DOHH2 (cell line): ENCODE results near the gene MKNK2.

Experiments
- H3F3A ChIP-seq: fragments of 200-600 bp; sonication (generic), shearing (Covaris generic); 2 replicates; pipeline ENCODE4 v1.6.0; 2016; ENCODE audit warnings: antibody characterized with exemption, mild to moderate bottlenecking; ENCODE audit not compliant: control insufficient read depth, insufficient read depth
- H3K27ac ChIP-seq: fragments of 200-600 bp; sonication (generic); 2 replicates; pipeline ENCODE4 v1.5.1; 2014; ENCODE audit warnings: low read depth, mild to moderate bottlenecking, low read length, moderate library complexity
- H3K27me3 ChIP-seq: fragments of 200-600 bp; sonication (generic); 2 replicates; pipeline ENCODE4 v1.6.1; 2014; ENCODE audit warnings: mild to moderate bottlenecking, low read length, mixed read lengths; ENCODE audit not compliant: control insufficient read depth
- H3K36me3 ChIP-seq: fragments of 200-600 bp; sonication (generic); 2 replicates; pipeline ENCODE4 v1.6.1; 2014; ENCODE audit warnings: mild to moderate bottlenecking, low read length, moderate library complexity, mixed read lengths; ENCODE audit not compliant: control insufficient read depth
- H3K4me1 ChIP-seq: fragments of 200-600 bp; sonication (generic); 2 replicates; pipeline ENCODE4 v1.6.1; 2014; ENCODE audit warnings: mild to moderate bottlenecking, low read length, mixed read lengths; ENCODE audit not compliant: control insufficient read depth
- H3K4me2 ChIP-seq: fragments of 200-600 bp; sonication (generic); 2 replicates; pipeline ENCODE4 v1.6.0; 2014; ENCODE audit warnings: mild to moderate bottlenecking, low read length, moderate library complexity
- H3K4me3 ChIP-seq: fragments of 200-600 bp; sonication (generic); 2 replicates; pipeline ENCODE4 v1.5.1; 2014; ENCODE audit warnings: mild to moderate bottlenecking, low read length, mixed read lengths
- H3K79me2 ChIP-seq: fragments of 200-600 bp; sonication (generic); 2 replicates; pipeline ENCODE4 v1.6.1; 2014; ENCODE audit warnings: mild to moderate bottlenecking, low read length, mixed read lengths; ENCODE audit not compliant: control insufficient read depth
- H3K9me2 ChIP-seq: fragments of 200-600 bp; sonication (generic); replicated peaks from 2 replicates; pipeline ENCODE4 v1.6.1; 2014; ENCODE audit warnings: mild to moderate bottlenecking, low read length, mixed read lengths; ENCODE audit not compliant: control insufficient read depth
- H3K9me3 ChIP-seq: fragments of 200-600 bp; sonication (generic); 2 replicates; pipeline ENCODE4 v1.6.1; 2014; ENCODE audit warnings: antibody characterized with exemption, low read length, mixed read lengths; ENCODE audit not compliant: control insufficient read depth, insufficient read depth
- H4K20me1 ChIP-seq: fragments of 200-600 bp; sonication (generic); 2 replicates; pipeline ENCODE4 v1.6.0; 2014; ENCODE audit warnings: low read depth, mild to moderate bottlenecking, antibody characterized with exemption, low read length, moderate library complexity; ENCODE audit not compliant: control insufficient read depth, insufficient read depth
- EZH2phosphoT487 ChIP-seq: fragments of 200-600 bp; sonication (generic); IDR thresholded peaks from 2 replicates; pipeline ENCODE4 v1.6.1; 2017; ENCODE audit warnings: borderline replicate concordance, mild to moderate bottlenecking, antibody characterized with exemption, low read length, moderate library complexity, mixed read lengths
- TF ChIP-seq, protein P1 (sequence below): fragments of 200-600 bp; sonication (generic); IDR thresholded peaks from one replicate; pipeline ENCODE4 v1.5.1; 2014; ENCODE audit warnings: antibody characterized with exemption, mild to moderate bottlenecking, low read depth, low read length; ENCODE audit not compliant: poor library complexity, severe bottlenecking

Gene MKNK2

DNA sequence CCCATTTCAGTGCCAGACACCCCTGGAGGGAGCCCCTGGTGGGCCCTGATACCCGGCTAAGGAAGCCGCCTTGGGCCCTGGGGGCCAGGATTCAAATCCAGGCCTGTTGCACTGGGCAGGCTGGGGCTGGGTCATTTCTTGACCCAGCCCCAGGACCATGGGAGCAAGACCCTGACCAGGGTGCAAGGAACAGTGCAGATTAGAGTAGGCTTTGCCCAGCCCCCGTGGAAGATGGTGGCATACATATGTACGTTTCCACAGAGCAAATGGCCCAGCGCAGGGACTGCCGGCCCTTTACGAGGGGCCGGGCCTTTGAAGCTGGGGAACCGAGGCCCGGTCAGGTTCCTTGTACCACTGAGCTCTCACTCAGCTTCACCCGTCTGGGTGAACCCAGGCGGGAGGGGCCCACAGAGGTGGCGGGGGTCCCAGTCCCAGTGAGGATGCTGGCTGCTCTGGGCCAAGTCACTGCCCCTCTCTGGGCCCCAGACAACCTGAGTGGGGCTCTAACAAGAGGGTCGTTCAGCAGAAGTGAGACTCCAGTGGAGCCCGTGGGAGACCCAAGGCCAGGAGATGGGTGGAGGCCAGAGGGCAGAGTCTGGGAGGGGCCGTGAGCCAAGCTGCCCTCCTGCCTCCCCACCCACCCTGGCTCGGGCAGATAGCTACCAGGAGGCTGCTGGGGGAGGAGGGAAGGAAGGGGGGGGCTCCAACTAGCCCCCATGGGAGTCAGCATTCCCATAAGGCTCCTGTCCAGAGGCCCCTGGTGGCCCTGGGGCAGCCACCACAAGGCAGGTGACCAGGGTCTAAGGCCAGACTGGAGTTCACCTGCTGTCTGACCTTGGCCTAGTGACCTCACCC is 2.7 kb downstream of the MKNK2 start:
- Histone ChIP-seq H3K27ac (peak overlapping the region; percentile 85), H4K20me1 (peaks cover 58% of the 10 kb centered on the region), H3K79me2 (peaks cover 75% of the 10 kb centered on the region), H3K4me3 (peak overlapping the region; percentile 99), H3K4me2 (peak overlapping the region; percentile 98), H3K9me2 (no peaks in the 10 kb centered on the region), H3K9me3 (no peaks in the 10 kb centered on the region), H3K36me3 (peaks cover 72% of the 10 kb centered on the region), H3K27me3 (no peaks in the 10 kb centered on the region), H3K4me1 (peaks cover 85% of the 10 kb centered on the region), H3F3A (peaks cover 60% of the 10 kb centered on the region)
- TF ChIP-seq EZH2phosphoT487, result no peak
- TF ChIP-seq, protein P1, sequence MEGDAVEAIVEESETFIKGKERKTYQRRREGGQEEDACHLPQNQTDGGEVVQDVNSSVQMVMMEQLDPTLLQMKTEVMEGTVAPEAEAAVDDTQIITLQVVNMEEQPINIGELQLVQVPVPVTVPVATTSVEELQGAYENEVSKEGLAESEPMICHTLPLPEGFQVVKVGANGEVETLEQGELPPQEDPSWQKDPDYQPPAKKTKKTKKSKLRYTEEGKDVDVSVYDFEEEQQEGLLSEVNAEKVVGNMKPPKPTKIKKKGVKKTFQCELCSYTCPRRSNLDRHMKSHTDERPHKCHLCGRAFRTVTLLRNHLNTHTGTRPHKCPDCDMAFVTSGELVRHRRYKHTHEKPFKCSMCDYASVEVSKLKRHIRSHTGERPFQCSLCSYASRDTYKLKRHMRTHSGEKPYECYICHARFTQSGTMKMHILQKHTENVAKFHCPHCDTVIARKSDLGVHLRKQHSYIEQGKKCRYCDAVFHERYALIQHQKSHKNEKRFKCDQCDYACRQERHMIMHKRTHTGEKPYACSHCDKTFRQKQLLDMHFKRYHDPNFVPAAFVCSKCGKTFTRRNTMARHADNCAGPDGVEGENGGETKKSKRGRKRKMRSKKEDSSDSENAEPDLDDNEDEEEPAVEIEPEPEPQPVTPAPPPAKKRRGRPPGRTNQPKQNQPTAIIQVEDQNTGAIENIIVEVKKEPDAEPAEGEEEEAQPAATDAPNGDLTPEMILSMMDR, result no peak

- peaks cover 58% of the 10 kb centered on the region for H4K20me1 ChIP-seq
- H3K4me3 ChIP-seq, result peak overlapping the region; percentile 99
- H3K9me2 ChIP-seq, result no peaks in the 10 kb centered on the region
- no peak for TF ChIP-seq EZH2phosphoT487
- TF ChIP-seq, protein P1, result no peak
- H3K79me2 ChIP-seq, result peaks cover 79% of the 10 kb centered on the region
- peak overlapping the region; percentile 98 for H3K4me2 ChIP-seq
- H3K27me3 ChIP-seq, result no peaks in the 10 kb centered on the region
- H3K36me3 ChIP-seq, result peaks cover 80% of the 10 kb centered on the region
- no peaks in the 10 kb centered on the region for H3K9me3 ChIP-seq
- H3K4me1 ChIP-seq, result peaks cover 85% of the 10 kb centered on the region
- peaks cover 60% of the 10 kb centered on the region for H3F3A ChIP-seq
- peak overlapping the region; percentile 85; the same call in 1 of the 2 replicates for H3K27ac ChIP-seq
Measured at GRCh38 chr19:2047449-2048103, 3.5 kb downstream of the MKNK2 start.

DNA sequence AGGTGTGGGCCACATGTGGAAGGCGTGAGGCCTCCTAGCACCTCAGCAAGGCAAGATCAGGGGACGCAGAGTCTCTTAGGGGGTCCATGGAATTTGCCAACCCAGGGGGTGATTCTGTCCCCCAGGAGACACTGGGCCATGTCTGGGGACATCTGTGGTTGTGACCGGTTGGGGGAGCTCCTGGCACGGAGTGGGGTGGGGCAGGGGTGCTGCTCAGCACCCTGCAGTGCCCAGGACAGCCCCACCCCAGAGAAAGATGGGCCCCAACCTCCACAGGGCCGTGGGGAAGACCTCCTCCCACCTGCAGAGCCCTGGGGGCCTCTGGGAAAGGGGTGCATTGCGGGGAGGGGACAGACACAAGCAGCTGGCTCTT is 4.0 kb downstream of the MKNK2 start:
- Histone ChIP-seq H3K4me2 (peak overlapping the region; percentile 98), H3K79me2 (peaks cover 79% of the 10 kb centered on the region), H3K4me3 (peak overlapping the region; percentile 99; the same call in 1 of the 2 replicates), H3K4me1 (peaks cover 84% of the 10 kb centered on the region), H3K9me3 (no peaks in the 10 kb centered on the region), H3K9me2 (no peaks in the 10 kb centered on the region), H3K36me3 (peaks cover 84% of the 10 kb centered on the region), H3F3A (peaks cover 58% of the 10 kb centered on the region), H4K20me1 (peaks cover 58% of the 10 kb centered on the region), H3K27me3 (no peaks in the 10 kb centered on the region), H3K27ac (peak overlapping the region; percentile 4; the same call in 1 of the 2 replicates)
- TF ChIP-seq, protein P1, result peak; percentile 42
- TF ChIP-seq EZH2phosphoT487, result no peak
